A673 (cell line): Measurements from ENCODE around the gene PML. TPM values are rescaled to one million over a fixed set of nuclear protein-coding genes. Genes with fewer than 3 reads are reported as not detected.
A peak's percentile ranks its signal among the peaks of the same experiment; 100 is the strongest.

Experiments used
- BruUV-seq: library from RNA; stranded (reverse); fragments of 400-500 nt; replicated peaks from 2 replicates; lab custom pipeline; 2021; lab: Mats Ljungman, UMichigan
- CTCF ChIA-PET: fragments of 300-600 bp; sonication (Branson Sonifier 250); formaldehyde crosslinking; loops from one replicate; lab custom pipeline; 2022; ENCODE audit warnings: antibody characterized with exemption; lab: Charles Lee
- POLR2A ChIA-PET: fragments of 300-600 bp; sonication (Branson Sonifier 250); formaldehyde crosslinking; loops from one replicate; lab custom pipeline; 2022; ENCODE audit warnings: antibody characterized with exemption; ENCODE audit not compliant: low non-redundant PET; lab: Charles Lee
- DNase-seq: peaks from one replicate; pipeline ENCODE4 v3.0.0-alpha.2; 2015; ENCODE audit warnings: low spot score
- H3K27ac ChIP-seq: fragments of 200-600 bp; sonication (generic); 2 replicates; pipeline ENCODE4 v1.5.1; 2016; ENCODE audit warnings: mixed run types, low read depth, mild to moderate bottlenecking, mixed read lengths, antibody characterized with exemption, low read length; ENCODE audit not compliant: poor library complexity, severe bottlenecking
- H3K27me3 ChIP-seq: fragments of 200-600 bp; sonication (generic); replicated peaks from 2 replicates; pipeline ENCODE4 v1.6.1; 2017; ENCODE audit warnings: mixed run types, low read depth, mild to moderate bottlenecking, mixed read lengths, antibody characterized with exemption, low read length; ENCODE audit not compliant: insufficient read depth, poor library complexity
- H3K36me3 ChIP-seq: fragments of 200-600 bp; sonication (generic); 2 replicates; pipeline ENCODE4 v1.6.1; 2016; ENCODE audit warnings: mixed run types, mild to moderate bottlenecking, mixed read lengths, antibody characterized with exemption, low read length; ENCODE audit not compliant: insufficient read depth, poor library complexity, severe bottlenecking
- H3K4me1 ChIP-seq: fragments of 200-600 bp; sonication (generic); 2 replicates; pipeline ENCODE4 v1.6.1; 2017; ENCODE audit warnings: mixed run types, mild to moderate bottlenecking, mixed read lengths, antibody characterized with exemption, low read length; ENCODE audit not compliant: insufficient read depth, poor library complexity, severe bottlenecking
- H3K4me3 ChIP-seq: fragments of 200-600 bp; sonication (generic); 2 replicates; pipeline ENCODE4 v1.5.1; 2016; ENCODE audit warnings: low read depth, mixed run types, mild to moderate bottlenecking, mixed read lengths, low read length; ENCODE audit not compliant: poor library complexity, severe bottlenecking
- H3K9me3 ChIP-seq: fragments of 200-600 bp; sonication (generic); 2 replicates; pipeline ENCODE4 v1.6.1; 2016; ENCODE audit warnings: mixed run types, low read depth, mild to moderate bottlenecking, mixed read lengths, antibody characterized with exemption, low read length; ENCODE audit not compliant: poor library complexity, severe bottlenecking
- EZH2 ChIP-seq: fragments of 200-600 bp; sonication (generic); IDR thresholded peaks from 2 replicates; pipeline ENCODE4 v1.6.1; 2017; ENCODE audit warnings: borderline replicate concordance, low read depth, mild to moderate bottlenecking, mixed read lengths, antibody characterized with exemption, low read length; ENCODE audit not compliant: poor library complexity, severe bottlenecking
- intact Hi-C: fragments of 100-400 bp; cut with micrococcal nuclease; formaldehyde crosslinking; loops from one replicate; pipeline ENCODE4 v1.10.0; 2022; ENCODE audit not compliant: unreplicated experiment
- total RNA-seq: library from RNA; stranded (reverse); gene quantifications from 2 replicates; pipeline ENCODE4 v1.2.3, GENCODE V29; 2021
- TF ChIP-seq, protein P1 (sequence below): fragments of 300-800, 200-600 bp; sonication (generic); conservative IDR thresholded peaks from 2 replicates; pipeline ENCODE4 v1.5.1; 2017; ENCODE audit warnings: low read depth, mild to moderate bottlenecking, antibody characterized with exemption, low read length, moderate library complexity, mixed read lengths

The PML gene
- total RNA-seq, 1 experiment from 2014 or later = 40.0 TPM

DNA sequence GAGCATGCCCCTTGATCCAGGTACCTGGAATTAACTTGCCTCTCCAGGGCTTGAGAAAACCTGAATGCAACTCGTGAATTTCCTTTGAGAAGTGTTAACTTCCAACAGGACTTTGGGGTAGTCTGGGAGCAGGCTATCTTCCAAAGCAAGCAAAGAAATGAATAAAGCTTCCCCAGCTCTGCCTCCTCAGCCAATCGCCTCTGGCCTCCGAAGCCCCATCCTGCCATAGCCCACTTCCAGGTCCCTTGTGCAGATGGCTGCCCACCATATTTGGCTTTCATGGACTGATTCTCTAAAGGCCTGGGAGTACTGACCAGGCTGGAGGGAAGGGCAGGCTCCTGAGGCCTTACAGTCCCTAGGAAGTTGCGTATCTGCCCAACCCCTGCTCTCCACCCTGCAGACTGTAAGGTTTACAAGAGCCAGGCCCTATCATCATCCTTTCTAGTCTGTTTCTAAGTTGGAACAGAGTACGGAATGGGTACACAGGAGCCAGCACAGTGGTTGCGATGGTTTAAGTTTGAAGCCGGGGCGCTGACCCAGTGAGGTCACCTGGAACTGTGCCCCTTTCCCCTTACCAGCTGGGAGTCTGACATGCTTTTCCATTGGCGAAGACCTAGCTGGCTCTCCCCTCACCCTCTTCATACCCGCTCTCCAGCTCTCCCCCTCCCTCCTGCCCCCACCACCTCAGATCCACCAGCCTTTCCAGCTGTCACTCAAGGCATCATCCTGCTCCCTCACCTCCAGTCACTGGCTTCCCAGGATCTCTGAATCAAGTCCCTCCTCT lies 1.1 kb upstream of the PML start:
- BruUV-seq = no TSS peak
- TF ChIP-seq, protein P1, sequence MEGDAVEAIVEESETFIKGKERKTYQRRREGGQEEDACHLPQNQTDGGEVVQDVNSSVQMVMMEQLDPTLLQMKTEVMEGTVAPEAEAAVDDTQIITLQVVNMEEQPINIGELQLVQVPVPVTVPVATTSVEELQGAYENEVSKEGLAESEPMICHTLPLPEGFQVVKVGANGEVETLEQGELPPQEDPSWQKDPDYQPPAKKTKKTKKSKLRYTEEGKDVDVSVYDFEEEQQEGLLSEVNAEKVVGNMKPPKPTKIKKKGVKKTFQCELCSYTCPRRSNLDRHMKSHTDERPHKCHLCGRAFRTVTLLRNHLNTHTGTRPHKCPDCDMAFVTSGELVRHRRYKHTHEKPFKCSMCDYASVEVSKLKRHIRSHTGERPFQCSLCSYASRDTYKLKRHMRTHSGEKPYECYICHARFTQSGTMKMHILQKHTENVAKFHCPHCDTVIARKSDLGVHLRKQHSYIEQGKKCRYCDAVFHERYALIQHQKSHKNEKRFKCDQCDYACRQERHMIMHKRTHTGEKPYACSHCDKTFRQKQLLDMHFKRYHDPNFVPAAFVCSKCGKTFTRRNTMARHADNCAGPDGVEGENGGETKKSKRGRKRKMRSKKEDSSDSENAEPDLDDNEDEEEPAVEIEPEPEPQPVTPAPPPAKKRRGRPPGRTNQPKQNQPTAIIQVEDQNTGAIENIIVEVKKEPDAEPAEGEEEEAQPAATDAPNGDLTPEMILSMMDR = no peak
- no peak for TF ChIP-seq EZH2
- Histone ChIP-seq H3K9me3 (no peaks in the 10 kb centered on the region), H3K27ac (peak overlapping the region; percentile 76), H3K4me3 (peak overlapping the region; percentile 80), H3K36me3 (peaks cover 1% of the 10 kb centered on the region), H3K4me1 (peaks cover 27% of the 10 kb centered on the region), H3K27me3 (no peaks in the 10 kb centered on the region)
- DNase-seq = no peak
- POLR2A ChIA-PET = interaction anchor here (0.5 kb wide), 1 partner anchor 65 kb away, joined by 3 read pairs; no protein-coding TSS in a partner anchor
- CTCF ChIA-PET = interaction anchor here (1.8 kb wide), 1 partner anchor 21 kb away, joined by 9 read pairs; no protein-coding TSS in a partner anchor
- intact Hi-C loops = no loop called here

DNA sequence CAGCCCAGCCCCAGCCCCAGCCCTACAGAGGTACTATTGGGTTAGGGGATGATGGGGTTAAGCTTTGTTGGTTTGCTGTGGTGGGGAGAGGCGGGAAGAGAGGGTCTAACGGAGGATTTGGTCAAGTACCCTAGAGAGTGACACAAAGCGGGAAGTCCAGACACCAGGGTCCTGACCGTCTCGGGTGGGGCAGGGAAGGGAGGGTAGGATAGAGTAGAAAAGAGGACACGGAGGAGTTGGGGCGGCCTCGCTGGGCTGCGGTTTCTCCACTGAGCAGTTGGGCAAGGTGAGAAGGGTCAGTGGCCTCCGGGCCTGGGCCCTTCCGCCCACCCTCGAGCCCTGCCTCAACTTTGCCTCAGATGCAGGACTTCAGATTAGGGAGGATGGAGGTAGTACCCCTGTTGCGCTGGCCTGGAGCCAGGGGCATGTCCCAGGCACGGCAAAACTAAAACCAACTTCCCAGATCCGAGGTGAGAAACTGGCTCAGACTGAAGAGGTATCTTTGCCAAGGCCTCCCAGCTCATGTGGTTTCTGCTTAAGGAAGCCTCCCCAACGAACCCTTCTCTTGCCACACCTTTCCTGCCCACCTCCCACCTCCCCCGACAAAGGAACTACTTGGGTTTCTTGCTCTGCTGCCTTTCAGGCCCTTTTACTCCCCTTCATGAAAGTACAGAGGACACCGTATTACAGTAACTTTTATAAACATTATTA lies 551 bp downstream of the PML start:
- ChIA-PET POLR2A (interaction anchor here (0.8 kb wide), 1 partner anchor 61 kb away, joined by 3 read pairs; no protein-coding TSS in a partner anchor), CTCF (interaction anchor here (0.9 to 1.8 kb wide), 2 partner anchors 22 to 59 kb away, joined by 3 to 9 read pairs; no protein-coding TSS in a partner anchor)
- Histone ChIP-seq H3K4me3 (peak overlapping the region; percentile 80), H3K9me3 (no peaks in the 10 kb centered on the region), H3K4me1 (peaks cover 27% of the 10 kb centered on the region), H3K36me3 (peaks cover 4% of the 10 kb centered on the region), H3K27me3 (no peaks in the 10 kb centered on the region), H3K27ac (peak overlapping the region; percentile 76)
- BruUV-seq = TSS peak; percentile 29
- DNase-seq = no peak
- TF ChIP-seq, protein P1 = no peak
- no peak for TF ChIP-seq EZH2
- intact Hi-C loops = no loop called here

DNA sequence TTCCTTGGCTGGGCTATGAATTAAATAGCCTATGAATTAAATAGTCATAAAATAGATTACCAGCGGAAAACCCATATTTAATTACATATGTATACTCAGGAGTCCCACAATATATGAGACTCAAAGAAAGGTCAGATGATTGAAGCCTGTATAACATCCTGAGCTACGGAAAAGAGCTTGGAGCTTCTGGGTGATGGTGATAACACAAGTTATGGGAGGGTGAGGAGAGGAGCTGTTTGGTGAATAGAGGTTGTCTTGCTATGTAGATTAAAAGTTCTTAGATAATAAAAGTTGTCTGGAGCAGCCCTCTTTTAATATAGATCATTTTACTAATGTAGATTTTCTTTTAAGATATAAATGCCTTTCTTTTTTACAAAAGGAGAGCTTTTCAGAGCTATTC lies 1.8 kb downstream of the PML start:
- intact Hi-C loops = no loop called here
- POLR2A ChIA-PET = no interaction called here
- Histone ChIP-seq H3K9me3 (no peaks in the 10 kb centered on the region), H3K4me1 (peaks cover 25% of the 10 kb centered on the region), H3K27me3 (no peaks in the 10 kb centered on the region), H3K36me3 (peaks cover 4% of the 10 kb centered on the region), H3K27ac (peak overlapping the region; percentile 43), H3K4me3 (peak overlapping the region; percentile 80)
- TF ChIP-seq, protein P1 = no peak
- TF ChIP-seq EZH2 = no peak
- no TSS peak for BruUV-seq
- CTCF ChIA-PET = no interaction called here
- DNase-seq = no peak
